Upper lobe of left lung (tissue), 4 donors: ENCODE data around the gene ATP2A1.

Source experiments
- POLR2A ChIP-seq, 4 donors: fragments of 450-650 bp; IDR thresholded peaks; one replicate each; pipeline ENCODE4 v1.5.1; 2016 to 2017; ENCODE audit warnings: antibody characterized with exemption in 4 of 4, mild to moderate bottlenecking in 2 of 4
- POLR2AphosphoS5 ChIP-seq, 2 donors: sonication (generic); formaldehyde crosslinking; IDR thresholded peaks; one replicate each; pipeline ENCODE4 v1.5.1; 2017; ENCODE audit warnings: antibody characterized with exemption in 2 of 2
- TF ChIP-seq, protein P1 (sequence below), 6 experiments: fragments of 450-650 bp in 4 of 6; fragments of 200-600 bp in 2 of 6; sonication (generic) in 2 of 6; IDR thresholded peaks; one replicate each; pipeline ENCODE4 v1.5.1; 2016 to 2019; ENCODE audit warnings: antibody characterized with exemption in 6 of 6

DNA sequence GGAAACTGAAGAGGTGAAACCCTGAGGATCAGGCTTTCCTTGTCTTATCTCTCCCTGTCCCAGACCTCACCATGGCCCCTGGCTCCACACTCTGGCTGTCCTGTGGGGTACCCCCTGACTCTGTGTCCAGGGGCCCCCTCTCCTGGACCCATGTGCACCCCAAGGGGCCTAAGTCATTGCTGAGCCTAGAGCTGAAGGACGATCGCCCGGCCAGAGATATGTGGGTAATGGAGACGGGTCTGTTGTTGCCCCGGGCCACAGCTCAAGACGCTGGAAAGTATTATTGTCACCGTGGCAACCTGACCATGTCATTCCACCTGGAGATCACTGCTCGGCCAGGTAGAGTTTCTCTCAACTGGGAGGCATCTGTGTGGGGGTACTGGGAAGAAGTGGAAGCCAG, 54.9 kb downstream of the ATP2A1 start:
- TF ChIP-seq, protein P1, sequence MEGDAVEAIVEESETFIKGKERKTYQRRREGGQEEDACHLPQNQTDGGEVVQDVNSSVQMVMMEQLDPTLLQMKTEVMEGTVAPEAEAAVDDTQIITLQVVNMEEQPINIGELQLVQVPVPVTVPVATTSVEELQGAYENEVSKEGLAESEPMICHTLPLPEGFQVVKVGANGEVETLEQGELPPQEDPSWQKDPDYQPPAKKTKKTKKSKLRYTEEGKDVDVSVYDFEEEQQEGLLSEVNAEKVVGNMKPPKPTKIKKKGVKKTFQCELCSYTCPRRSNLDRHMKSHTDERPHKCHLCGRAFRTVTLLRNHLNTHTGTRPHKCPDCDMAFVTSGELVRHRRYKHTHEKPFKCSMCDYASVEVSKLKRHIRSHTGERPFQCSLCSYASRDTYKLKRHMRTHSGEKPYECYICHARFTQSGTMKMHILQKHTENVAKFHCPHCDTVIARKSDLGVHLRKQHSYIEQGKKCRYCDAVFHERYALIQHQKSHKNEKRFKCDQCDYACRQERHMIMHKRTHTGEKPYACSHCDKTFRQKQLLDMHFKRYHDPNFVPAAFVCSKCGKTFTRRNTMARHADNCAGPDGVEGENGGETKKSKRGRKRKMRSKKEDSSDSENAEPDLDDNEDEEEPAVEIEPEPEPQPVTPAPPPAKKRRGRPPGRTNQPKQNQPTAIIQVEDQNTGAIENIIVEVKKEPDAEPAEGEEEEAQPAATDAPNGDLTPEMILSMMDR (IDR thresholded peaks at IDR 0.05) = no peak
- TF ChIP-seq POLR2A (IDR thresholded peaks at IDR 0.05) = no peak
- TF ChIP-seq POLR2AphosphoS5 (IDR thresholded peaks at IDR 0.05) = no peak
